ENCODE measurements around the gene SKIC8. TPM values are rescaled to one million over a fixed set of nuclear protein-coding genes. Genes with fewer than 3 reads are reported as not detected.

Gene SKIC8
- total RNA-seq, 1 donor from 2014 or later: 56.0 TPM

GRCh38 chr15:78321041-78321570 lies 21.7 kb upstream of the SKIC8 start:
- no peaks in the 10 kb centered on the region for H3K9me3 Mint-ChIP-seq
- H3K4me3 Mint-ChIP-seq: peak overlapping the region; percentile 23
- H3K36me3 Mint-ChIP-seq (ENCODE audit: low read depth): no peaks in the 10 kb centered on the region
- H3K27me3 Mint-ChIP-seq (ENCODE audit: low read depth): peaks cover 34% of the 10 kb centered on the region
- H3K27ac Mint-ChIP-seq (ENCODE audit: unreplicated experiment): no peak overlapping the region
- H3K4me1 Mint-ChIP-seq: peaks cover 80% of the 10 kb centered on the region
- TF ChIP-seq CTCF (conservative IDR thresholded peaks at IDR 0.05): no peak
- no peak for DNase-seq (ENCODE audit: low read depth, low spot score)

GRCh38 chr15:78320183-78320582 lies 20.8 kb upstream of the SKIC8 start:
- Mint-ChIP-seq H3K27ac (ENCODE audit: unreplicated experiment) (no peak overlapping the region), H3K4me1 (peaks cover 79% of the 10 kb centered on the region), H3K36me3 (ENCODE audit: low read depth) (no peaks in the 10 kb centered on the region), H3K9me3 (no peaks in the 10 kb centered on the region), H3K27me3 (ENCODE audit: low read depth) (peaks cover 32% of the 10 kb centered on the region), H3K4me3 (no peak overlapping the region)
- DNase-seq (ENCODE audit: low read depth, low spot score): no peak
- no peak for TF ChIP-seq CTCF (conservative IDR thresholded peaks at IDR 0.05)

- H3K9me3 Mint-ChIP-seq: no peaks in the 10 kb centered on the region
- DNase-seq (ENCODE audit: low read depth, low spot score): no peak
- no peak for TF ChIP-seq CTCF (conservative IDR thresholded peaks at IDR 0.05)
- peaks cover 73% of the 10 kb centered on the region for H3K4me1 Mint-ChIP-seq
- no peak overlapping the region for H3K4me3 Mint-ChIP-seq
- no peak overlapping the region for H3K27ac Mint-ChIP-seq (ENCODE audit: unreplicated experiment)
- no peaks in the 10 kb centered on the region for H3K36me3 Mint-ChIP-seq (ENCODE audit: low read depth)
- H3K27me3 Mint-ChIP-seq (ENCODE audit: low read depth): peaks cover 26% of the 10 kb centered on the region
Measured at GRCh38 chr15:78319588-78319987, 20.2 kb upstream of the SKIC8 start.

- no peak for DNase-seq (ENCODE audit: low read depth, low spot score)
- H3K4me1 Mint-ChIP-seq: peaks cover 73% of the 10 kb centered on the region
- no peak for TF ChIP-seq CTCF (conservative IDR thresholded peaks at IDR 0.05)
- no peaks in the 10 kb centered on the region for H3K9me3 Mint-ChIP-seq
- H3K27me3 Mint-ChIP-seq (ENCODE audit: low read depth): peaks cover 24% of the 10 kb centered on the region
- H3K4me3 Mint-ChIP-seq: peak overlapping the region; percentile 64
- peak overlapping the region; percentile 99 for H3K27ac Mint-ChIP-seq (ENCODE audit: unreplicated experiment)
- H3K36me3 Mint-ChIP-seq (ENCODE audit: low read depth): no peaks in the 10 kb centered on the region
Measured at GRCh38 chr15:78317145-78317836, 17.9 kb upstream of the SKIC8 start.

GRCh38 chr15:78316283-78317083 lies 17.1 kb upstream of the SKIC8 start:
- no peaks in the 10 kb centered on the region for H3K9me3 Mint-ChIP-seq
- DNase-seq (ENCODE audit: low read depth, low spot score): peak; percentile 54
- H3K27ac Mint-ChIP-seq (ENCODE audit: unreplicated experiment): peak overlapping the region; percentile 99
- no peak for TF ChIP-seq CTCF (conservative IDR thresholded peaks at IDR 0.05)
- peak overlapping the region; percentile 64 for H3K4me3 Mint-ChIP-seq
- no peaks in the 10 kb centered on the region for H3K36me3 Mint-ChIP-seq (ENCODE audit: low read depth)
- H3K4me1 Mint-ChIP-seq: peaks cover 68% of the 10 kb centered on the region
- H3K27me3 Mint-ChIP-seq (ENCODE audit: low read depth): peaks cover 26% of the 10 kb centered on the region
